ENCODE measurements around the gene CACNA1C. TPM values are rescaled to one million over a fixed set of nuclear protein-coding genes. Genes with fewer than 3 reads are reported as not detected.

The CACNA1C gene
- total and polyA plus RNA-seq, 10 of the 15 experiments (the other 5 are each of a cell fraction or from before 2014, with no cell fraction given), result under 0.01 to 0.15 (median 0.09) TPM; not detected in 5

DNA sequence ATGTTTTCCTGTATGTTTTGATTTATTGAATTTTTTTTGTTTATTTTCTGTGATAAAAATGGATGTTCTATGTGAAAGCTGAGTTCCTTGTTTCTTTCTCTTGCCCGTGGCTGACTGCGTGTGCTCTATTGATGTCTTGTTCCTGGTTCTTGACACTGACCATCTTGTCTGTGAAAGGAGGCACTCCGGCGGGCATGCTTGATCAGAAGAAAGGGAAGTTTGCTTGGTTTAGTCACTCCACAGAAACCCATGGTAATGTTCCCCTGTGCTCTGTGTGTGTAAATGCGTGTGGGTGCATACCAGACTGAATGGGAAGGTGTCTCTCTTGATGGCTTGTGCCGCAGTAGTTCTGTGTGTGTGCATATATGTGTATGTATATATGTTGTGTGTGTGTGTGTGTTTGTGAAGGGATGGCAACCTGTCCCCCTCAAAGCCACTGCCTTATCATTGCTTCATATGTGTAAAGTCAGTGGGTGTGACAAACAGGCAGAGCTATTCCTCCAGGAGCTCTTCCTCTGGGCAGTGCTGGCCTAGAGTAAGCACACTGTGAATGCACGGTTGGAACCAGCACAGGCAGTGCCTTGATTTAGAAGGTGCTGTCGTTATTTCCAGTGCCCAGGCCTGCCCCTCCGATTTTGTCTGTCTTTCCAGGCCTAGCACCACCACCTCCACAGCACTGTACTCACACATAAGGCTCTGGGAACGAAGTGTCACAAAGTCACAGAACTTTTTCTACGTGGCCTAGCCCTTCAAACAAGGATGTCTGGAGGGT, 494.7 kb downstream of the CACNA1C start (continued):
- TF ChIP-seq ATF7 (IDR thresholded peaks at IDR 0.05; ENCODE audit: low read depth), result no peak
- TF ChIP-seq, protein P1, sequence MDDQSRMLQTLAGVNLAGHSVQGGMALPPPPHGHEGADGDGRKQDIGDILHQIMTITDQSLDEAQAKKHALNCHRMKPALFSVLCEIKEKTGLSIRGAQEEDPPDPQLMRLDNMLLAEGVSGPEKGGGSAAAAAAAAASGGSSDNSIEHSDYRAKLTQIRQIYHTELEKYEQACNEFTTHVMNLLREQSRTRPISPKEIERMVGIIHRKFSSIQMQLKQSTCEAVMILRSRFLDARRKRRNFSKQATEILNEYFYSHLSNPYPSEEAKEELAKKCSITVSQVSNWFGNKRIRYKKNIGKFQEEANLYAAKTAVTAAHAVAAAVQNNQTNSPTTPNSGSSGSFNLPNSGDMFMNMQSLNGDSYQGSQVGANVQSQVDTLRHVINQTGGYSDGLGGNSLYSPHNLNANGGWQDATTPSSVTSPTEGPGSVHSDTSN (IDR thresholded peaks at IDR 0.05; ENCODE audit: insufficient replicate concordance, low read depth, low read length), result no peak
- TF ChIP-seq ZNF384 (IDR thresholded peaks at IDR 0.05; ENCODE audit: borderline replicate concordance, low read depth, low read length), result no peak
- no peak for TF ChIP-seq NR2C2 (IDR thresholded peaks at IDR 0.05; ENCODE audit: borderline replicate concordance, control insufficient read depth, insufficient read length, low read depth)
- no peak for TF ChIP-seq CHD2 (IDR thresholded peaks at IDR 0.05; ENCODE audit: borderline replicate concordance, low read depth, low read length)
- TF ChIP-seq PAX5 (IDR thresholded peaks at IDR 0.05; ENCODE audit: borderline replicate concordance, low read depth, low read length), result no peak

DNA sequence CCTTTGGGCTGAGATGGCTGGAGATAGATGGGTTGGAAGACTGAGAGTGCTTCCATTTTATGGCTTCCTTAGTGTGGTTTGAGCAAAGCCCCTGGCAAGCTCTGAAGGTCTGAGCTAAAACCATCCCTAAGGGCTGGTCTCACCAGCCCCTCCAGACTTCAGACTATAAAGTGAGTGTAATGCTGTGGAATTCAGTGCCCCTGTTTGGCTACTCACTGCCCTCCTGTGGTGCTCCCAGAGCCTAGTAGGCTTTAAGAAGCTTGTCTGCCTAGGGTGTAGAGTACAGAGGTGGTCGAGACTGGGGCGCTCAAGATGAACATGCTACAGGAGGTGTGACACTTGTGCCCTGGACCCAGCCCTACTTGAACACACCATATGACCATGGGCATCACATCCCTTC, 495.3 kb downstream of the CACNA1C start:
- no peaks in the 10 kb centered on the region for H3K79me2 ChIP-seq (ENCODE audit: control insufficient read depth, insufficient read depth, low read length)
- H3K4me3 ChIP-seq, result no peak overlapping the region
- no peak overlapping the region for H2AFZ ChIP-seq (ENCODE audit: control insufficient read depth, low read depth, low read length)
- POLR2A ChIA-PET, result no interaction called here
- peaks cover 2 to 9% of the 10 kb centered on the region in 2 experiments; a peak in 3 of 4 replicates for H3K27me3 ChIP-seq (replicated peaks in 1 of 2; ENCODE audit: control insufficient read depth in 2 of 2, insufficient read depth in 2 of 2, low read length in 1 of 2)
- no peak overlapping the region for H3K9ac ChIP-seq (ENCODE audit: control insufficient read depth, insufficient read depth, low read length)
- BruUV-seq (replicated peaks), result no TSS peak
- H4K20me1 ChIP-seq (ENCODE audit: control insufficient read depth, insufficient read depth), result no peaks in the 10 kb centered on the region
- ATAC-seq (no peak), FAIRE-seq (no peak), DNase-seq (ENCODE audit: low read depth, low spot score) (no peak)
- 3% methylated on average over 2 of the region's 2 CpGs for WGBS (ENCODE audit: insufficient coverage, insufficient replicate concordance, low lambda C conversion rate, missing lambda C conversion rate)
- peaks cover 6% of the 10 kb centered on the region; the same call in 1 of the 2 replicates for H3K4me1 ChIP-seq (ENCODE audit: control insufficient read depth, insufficient read depth, low read length)
- H3K27ac ChIP-seq (ENCODE audit: control insufficient read depth, insufficient read depth), result no peak overlapping the region
- in situ Hi-C loops (cut with MboI) (no loop called here), intact Hi-C loops (cut with micrococcal nuclease; ENCODE audit: unreplicated experiment) (no loop called here)
- CTCF ChIA-PET, result no interaction called here
- SMC1A ChIA-PET (ENCODE audit: uncharacterized antibody, unreplicated experiment), result no interaction called here
- H3K36me3 ChIP-seq (ENCODE audit: control insufficient read depth in 2 of 2, insufficient read depth in 2 of 2, low read length in 1 of 2), result no peaks in the 10 kb centered on the region
- no peak overlapping the region for H3K4me2 ChIP-seq (ENCODE audit: control insufficient read depth, insufficient read depth)
- RAD21 ChIA-PET (ENCODE audit: unreplicated experiment), result no interaction called here
- no peaks in the 10 kb centered on the region; the same call in 2 of the 3 replicates for H3K9me3 ChIP-seq (replicated peaks; ENCODE audit: control insufficient read depth, insufficient read depth, low read length)
- TF ChIP-seq, protein P2, sequence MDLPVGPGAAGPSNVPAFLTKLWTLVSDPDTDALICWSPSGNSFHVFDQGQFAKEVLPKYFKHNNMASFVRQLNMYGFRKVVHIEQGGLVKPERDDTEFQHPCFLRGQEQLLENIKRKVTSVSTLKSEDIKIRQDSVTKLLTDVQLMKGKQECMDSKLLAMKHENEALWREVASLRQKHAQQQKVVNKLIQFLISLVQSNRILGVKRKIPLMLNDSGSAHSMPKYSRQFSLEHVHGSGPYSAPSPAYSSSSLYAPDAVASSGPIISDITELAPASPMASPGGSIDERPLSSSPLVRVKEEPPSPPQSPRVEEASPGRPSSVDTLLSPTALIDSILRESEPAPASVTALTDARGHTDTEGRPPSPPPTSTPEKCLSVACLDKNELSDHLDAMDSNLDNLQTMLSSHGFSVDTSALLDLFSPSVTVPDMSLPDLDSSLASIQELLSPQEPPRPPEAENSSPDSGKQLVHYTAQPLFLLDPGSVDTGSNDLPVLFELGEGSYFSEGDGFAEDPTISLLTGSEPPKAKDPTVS (IDR thresholded peaks at IDR 0.05; ENCODE audit: low read depth, low read length), result no peak
- TF ChIP-seq SMAD5 (IDR thresholded peaks at IDR 0.05; ENCODE audit: low read depth), result no peak
- TF ChIP-seq NFXL1 (IDR thresholded peaks at IDR 0.05; ENCODE audit: borderline replicate concordance), result no peak
- no peak for TF ChIP-seq EED (IDR thresholded peaks at IDR 0.05; ENCODE audit: low read depth)
- no peak for TF ChIP-seq HCFC1 (IDR thresholded peaks at IDR 0.05; ENCODE audit: low read length)
- TF ChIP-seq ZBTB40 (IDR thresholded peaks at IDR 0.05; ENCODE audit: borderline replicate concordance), result no peak
- no peak for TF ChIP-seq BCL11A (IDR thresholded peaks at IDR 0.05; ENCODE audit: low read depth, low read length)
- TF ChIP-seq ZSCAN29 (IDR thresholded peaks at IDR 0.05), result no peak
- TF ChIP-seq IKZF1 (conservative IDR thresholded peaks at IDR 0.05), result no peak

All from GM12878 (cell line).